Measurements from ENCODE around the gene IDH3G. TPM values are rescaled to one million over a fixed set of nuclear protein-coding genes. Genes with fewer than 3 reads are reported as not detected.

Gene IDH3G
- total RNA-seq, 3 donors from 2014 or later: 75.4 to 91.5 (median 76.5) TPM

- intact Hi-C loops (cut with DNase I; ENCODE audit: low total_unique reads): no loop called here
- H3K27ac ChIP-seq: no peak overlapping the region
- no peak for DNase-seq (ENCODE audit: low spot score in 2 of 2)
- no peaks in the 10 kb centered on the region for H3K36me3 ChIP-seq
- no peak overlapping the region for H3K4me3 ChIP-seq
- no peaks in the 10 kb centered on the region for H3K4me1 ChIP-seq
- peaks cover 0 to 76% of the 10 kb centered on the region in 2 donors for H3K27me3 ChIP-seq
- peaks cover 0 to 3% of the 10 kb centered on the region in 2 donors for H3K9me3 ChIP-seq
- TF ChIP-seq CTCF (IDR thresholded peaks at IDR 0.05) (no peak), POLR2A (IDR thresholded peaks at IDR 0.05) (no peak)
Measured at GRCh38 chrX:153816831-153817690, 22.9 kb upstream of the IDH3G start.

DNA sequence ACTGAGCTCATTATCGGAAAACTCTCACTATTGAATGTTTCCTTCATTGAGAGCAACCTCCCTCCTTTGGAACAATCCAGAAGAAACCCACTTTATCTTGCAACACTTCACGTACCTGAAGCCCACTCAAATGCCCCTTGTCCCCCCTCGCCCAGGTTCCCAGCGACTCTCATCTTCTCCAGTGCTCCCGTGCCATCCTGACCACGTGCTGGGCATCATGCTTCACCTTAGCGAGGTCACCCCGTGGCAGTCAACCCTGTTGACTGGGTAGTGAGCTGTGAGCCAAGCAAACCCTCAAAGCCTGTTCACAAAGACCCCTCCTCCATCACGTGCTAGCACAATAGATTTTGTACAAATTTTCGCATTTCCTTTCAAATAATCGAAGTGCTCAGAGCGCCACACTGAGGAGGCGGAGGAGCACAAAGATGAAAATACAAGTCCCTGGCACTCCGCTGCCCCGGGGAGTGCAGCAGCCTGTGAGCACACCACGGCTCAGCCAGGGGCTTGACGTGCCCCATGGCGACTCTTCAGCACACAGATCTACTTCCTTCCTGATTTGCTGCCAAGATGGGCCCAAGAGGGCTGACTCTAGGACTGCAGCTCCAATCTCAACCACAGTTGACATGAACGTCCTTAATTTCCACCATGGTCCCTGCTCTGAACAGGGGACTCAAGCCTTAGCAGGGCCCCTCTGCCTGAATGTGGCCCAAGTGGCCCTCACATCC, 20.6 kb upstream of the IDH3G start:
- intact Hi-C loops (cut with DNase I; ENCODE audit: low total_unique reads): no loop called here
- peaks cover 0 to 77% of the 10 kb centered on the region in 2 donors for H3K27me3 ChIP-seq
- TF ChIP-seq CTCF (IDR thresholded peaks at IDR 0.05) (no peak), POLR2A (IDR thresholded peaks at IDR 0.05) (no peak), POLR2AphosphoS5 (IDR thresholded peaks at IDR 0.05) (no peak)

GRCh38 chrX:153813161-153813560, 19.0 kb upstream of the IDH3G start:
- intact Hi-C loops (cut with DNase I; ENCODE audit: low total_unique reads): no loop called here
- DNase-seq (ENCODE audit: low spot score in 2 of 2): no peak
- Histone ChIP-seq H3K36me3 (no peaks in the 10 kb centered on the region), H3K27ac (no peak overlapping the region), H3K4me3 (no peak overlapping the region), H3K9me3 (no peaks in the 10 kb centered on the region), H3K27me3 (peaks cover 0 to 76% of the 10 kb centered on the region in 2 donors), H3K4me1 (no peaks in the 10 kb centered on the region)
- TF ChIP-seq POLR2A (IDR thresholded peaks at IDR 0.05) (no peak), POLR2AphosphoS5 (IDR thresholded peaks at IDR 0.05) (no peak), CTCF (IDR thresholded peaks at IDR 0.05) (no peak)

More for the DNA sequence above, 20.6 kb upstream of the IDH3G start:
- Histone ChIP-seq H3K9me3 (peaks cover 0 to 3% of the 10 kb centered on the region in 2 donors), H3K4me3 (no peak overlapping the region), H3K36me3 (no peaks in the 10 kb centered on the region), H3K27ac (no peak overlapping the region), H3K4me1 (no peaks in the 10 kb centered on the region)
- no peak for DNase-seq (ENCODE audit: low spot score in 2 of 2)

GRCh38 chrX:153812220-153812619, 18.0 kb upstream of the IDH3G start:
- Histone ChIP-seq H3K36me3 (no peaks in the 10 kb centered on the region), H3K4me3 (no peak overlapping the region), H3K4me1 (no peaks in the 10 kb centered on the region), H3K9me3 (no peaks in the 10 kb centered on the region), H3K27ac (no peak overlapping the region), H3K27me3 (peaks cover 0 to 68% of the 10 kb centered on the region in 2 donors)
- no peak for TF ChIP-seq CTCF (IDR thresholded peaks at IDR 0.05)
- no peak for TF ChIP-seq POLR2AphosphoS5 (IDR thresholded peaks at IDR 0.05)
- no peak for TF ChIP-seq POLR2A (IDR thresholded peaks at IDR 0.05)
- intact Hi-C loops (cut with DNase I; ENCODE audit: low total_unique reads): no loop called here
- DNase-seq (ENCODE audit: low spot score in 2 of 2): no peak

GRCh38 chrX:153807976-153808375, 13.8 kb upstream of the IDH3G start:
- Histone ChIP-seq H3K27ac (no peak overlapping the region), H3K27me3 (peaks cover 0 to 61% of the 10 kb centered on the region in 2 donors), H3K36me3 (no peaks in the 10 kb centered on the region), H3K4me1 (no peaks in the 10 kb centered on the region), H3K4me3 (no peak overlapping the region), H3K9me3 (peaks cover 0 to 7% of the 10 kb centered on the region in 2 donors)
- no peak for DNase-seq (ENCODE audit: low spot score in 2 of 2)
- intact Hi-C loops (cut with DNase I; ENCODE audit: low total_unique reads): no loop called here
- no peak for TF ChIP-seq CTCF (IDR thresholded peaks at IDR 0.05)
- no peak for TF ChIP-seq POLR2AphosphoS5 (IDR thresholded peaks at IDR 0.05)
- no peak for TF ChIP-seq POLR2A (IDR thresholded peaks at IDR 0.05)

All from breast epithelium (tissue), 4 donors.